ENCODE data around the gene MAJIN. TPM values are rescaled to one million over a fixed set of nuclear protein-coding genes. Genes with fewer than 3 reads are reported as not detected.

Gene MAJIN
- total and polyA plus RNA-seq, 9 of the 15 experiments (the other 6 are each of a cell fraction or from before 2014, with no cell fraction given): 0.17 to 0.83 (median 0.24) TPM; not detected in 2

DNA sequence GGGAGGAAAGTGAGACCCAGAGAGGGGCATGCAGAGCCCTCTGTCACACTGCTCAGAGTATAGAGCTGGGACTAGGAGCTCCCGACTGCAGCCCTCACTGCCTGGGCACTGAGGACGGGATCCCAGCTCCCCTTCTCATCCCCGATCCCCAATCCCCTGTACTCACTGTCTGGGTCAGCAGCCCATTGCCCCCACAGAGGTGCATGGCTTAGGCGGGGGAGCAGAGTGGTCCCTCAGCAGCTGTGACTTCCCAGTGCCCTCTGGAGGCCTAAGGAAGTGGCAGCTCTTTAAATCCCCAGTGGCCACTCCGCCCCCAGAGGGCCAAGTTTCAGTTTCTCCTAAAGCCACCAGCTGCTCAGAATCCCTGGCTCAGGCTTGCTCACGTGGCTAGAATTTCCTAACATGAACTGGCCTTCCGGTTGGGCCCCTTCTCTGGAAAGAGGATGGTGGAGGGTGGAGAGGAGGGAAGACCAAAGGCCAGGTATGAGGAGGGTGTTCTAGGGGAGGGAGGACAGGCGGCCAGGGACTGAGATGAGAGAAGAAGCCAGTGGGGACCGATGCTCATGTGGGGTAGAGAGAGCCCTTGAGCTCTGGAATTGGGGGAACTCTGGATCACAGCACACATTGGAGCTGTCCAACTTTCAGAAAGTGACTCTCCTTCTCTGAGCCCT is 24.9 kb upstream of the MAJIN start, which contains the start of gene BATF2 (continued):
- TF ChIP-seq, protein P1, sequence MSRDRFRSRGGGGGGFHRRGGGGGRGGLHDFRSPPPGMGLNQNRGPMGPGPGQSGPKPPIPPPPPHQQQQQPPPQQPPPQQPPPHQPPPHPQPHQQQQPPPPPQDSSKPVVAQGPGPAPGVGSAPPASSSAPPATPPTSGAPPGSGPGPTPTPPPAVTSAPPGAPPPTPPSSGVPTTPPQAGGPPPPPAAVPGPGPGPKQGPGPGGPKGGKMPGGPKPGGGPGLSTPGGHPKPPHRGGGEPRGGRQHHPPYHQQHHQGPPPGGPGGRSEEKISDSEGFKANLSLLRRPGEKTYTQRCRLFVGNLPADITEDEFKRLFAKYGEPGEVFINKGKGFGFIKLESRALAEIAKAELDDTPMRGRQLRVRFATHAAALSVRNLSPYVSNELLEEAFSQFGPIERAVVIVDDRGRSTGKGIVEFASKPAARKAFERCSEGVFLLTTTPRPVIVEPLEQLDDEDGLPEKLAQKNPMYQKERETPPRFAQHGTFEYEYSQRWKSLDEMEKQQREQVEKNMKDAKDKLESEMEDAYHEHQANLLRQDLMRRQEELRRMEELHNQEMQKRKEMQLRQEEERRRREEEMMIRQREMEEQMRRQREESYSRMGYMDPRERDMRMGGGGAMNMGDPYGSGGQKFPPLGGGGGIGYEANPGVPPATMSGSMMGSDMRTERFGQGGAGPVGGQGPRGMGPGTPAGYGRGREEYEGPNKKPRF (IDR thresholded peaks at IDR 0.05; ENCODE audit: low read depth, low read length): no peak
- TF ChIP-seq ZBTB26 (CRISPR knock-in tag; IDR thresholded peaks at IDR 0.05) (no peak), L3MBTL2 (IDR thresholded peaks at IDR 0.05) (peak; percentile 71), FOXP1 (CRISPR knock-in tag; IDR thresholded peaks at IDR 0.05) (0 out of 2 replicates have a peak, but pooled peaks have one; percentile 31), CBFB (CRISPR knock-in tag; IDR thresholded peaks at IDR 0.05) (no peak), PURB (CRISPR knock-in tag; IDR thresholded peaks at IDR 0.05; ENCODE audit: low read depth) (no peak), CREM (IDR thresholded peaks at IDR 0.05; ENCODE audit: low read depth) (0 out of 2 replicates have a peak, but pooled peaks have one; percentile 17), PPARD (CRISPR knock-in tag; IDR thresholded peaks at IDR 0.05) (no peak), PHF20 (IDR thresholded peaks at IDR 0.05; ENCODE audit: partially characterized antibody) (peak; percentile 37), ZNF785 (CRISPR knock-in tag; IDR thresholded peaks at IDR 0.05) (no peak), PHF21A (IDR thresholded peaks at IDR 0.05; ENCODE audit: borderline replicate concordance, low read depth) (peak; percentile 20; the same call in 1 of the 2 replicates), NFATC3 (IDR thresholded peaks at IDR 0.05) (no peak), ZBTB7A (IDR thresholded peaks at IDR 0.05; ENCODE audit: borderline replicate concordance, control insufficient read depth, low read depth, low read length) (peak; percentile 91)
- TF ChIP-seq, protein P2, sequence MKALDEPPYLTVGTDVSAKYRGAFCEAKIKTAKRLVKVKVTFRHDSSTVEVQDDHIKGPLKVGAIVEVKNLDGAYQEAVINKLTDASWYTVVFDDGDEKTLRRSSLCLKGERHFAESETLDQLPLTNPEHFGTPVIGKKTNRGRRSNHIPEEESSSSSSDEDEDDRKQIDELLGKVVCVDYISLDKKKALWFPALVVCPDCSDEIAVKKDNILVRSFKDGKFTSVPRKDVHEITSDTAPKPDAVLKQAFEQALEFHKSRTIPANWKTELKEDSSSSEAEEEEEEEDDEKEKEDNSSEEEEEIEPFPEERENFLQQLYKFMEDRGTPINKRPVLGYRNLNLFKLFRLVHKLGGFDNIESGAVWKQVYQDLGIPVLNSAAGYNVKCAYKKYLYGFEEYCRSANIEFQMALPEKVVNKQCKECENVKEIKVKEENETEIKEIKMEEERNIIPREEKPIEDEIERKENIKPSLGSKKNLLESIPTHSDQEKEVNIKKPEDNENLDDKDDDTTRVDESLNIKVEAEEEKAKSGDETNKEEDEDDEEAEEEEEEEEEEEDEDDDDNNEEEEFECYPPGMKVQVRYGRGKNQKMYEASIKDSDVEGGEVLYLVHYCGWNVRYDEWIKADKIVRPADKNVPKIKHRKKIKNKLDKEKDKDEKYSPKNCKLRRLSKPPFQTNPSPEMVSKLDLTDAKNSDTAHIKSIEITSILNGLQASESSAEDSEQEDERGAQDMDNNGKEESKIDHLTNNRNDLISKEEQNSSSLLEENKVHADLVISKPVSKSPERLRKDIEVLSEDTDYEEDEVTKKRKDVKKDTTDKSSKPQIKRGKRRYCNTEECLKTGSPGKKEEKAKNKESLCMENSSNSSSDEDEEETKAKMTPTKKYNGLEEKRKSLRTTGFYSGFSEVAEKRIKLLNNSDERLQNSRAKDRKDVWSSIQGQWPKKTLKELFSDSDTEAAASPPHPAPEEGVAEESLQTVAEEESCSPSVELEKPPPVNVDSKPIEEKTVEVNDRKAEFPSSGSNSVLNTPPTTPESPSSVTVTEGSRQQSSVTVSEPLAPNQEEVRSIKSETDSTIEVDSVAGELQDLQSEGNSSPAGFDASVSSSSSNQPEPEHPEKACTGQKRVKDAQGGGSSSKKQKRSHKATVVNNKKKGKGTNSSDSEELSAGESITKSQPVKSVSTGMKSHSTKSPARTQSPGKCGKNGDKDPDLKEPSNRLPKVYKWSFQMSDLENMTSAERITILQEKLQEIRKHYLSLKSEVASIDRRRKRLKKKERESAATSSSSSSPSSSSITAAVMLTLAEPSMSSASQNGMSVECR (CRISPR knock-in tag; IDR thresholded peaks at IDR 0.05): peak; percentile 95
- TF ChIP-seq, protein P3, sequence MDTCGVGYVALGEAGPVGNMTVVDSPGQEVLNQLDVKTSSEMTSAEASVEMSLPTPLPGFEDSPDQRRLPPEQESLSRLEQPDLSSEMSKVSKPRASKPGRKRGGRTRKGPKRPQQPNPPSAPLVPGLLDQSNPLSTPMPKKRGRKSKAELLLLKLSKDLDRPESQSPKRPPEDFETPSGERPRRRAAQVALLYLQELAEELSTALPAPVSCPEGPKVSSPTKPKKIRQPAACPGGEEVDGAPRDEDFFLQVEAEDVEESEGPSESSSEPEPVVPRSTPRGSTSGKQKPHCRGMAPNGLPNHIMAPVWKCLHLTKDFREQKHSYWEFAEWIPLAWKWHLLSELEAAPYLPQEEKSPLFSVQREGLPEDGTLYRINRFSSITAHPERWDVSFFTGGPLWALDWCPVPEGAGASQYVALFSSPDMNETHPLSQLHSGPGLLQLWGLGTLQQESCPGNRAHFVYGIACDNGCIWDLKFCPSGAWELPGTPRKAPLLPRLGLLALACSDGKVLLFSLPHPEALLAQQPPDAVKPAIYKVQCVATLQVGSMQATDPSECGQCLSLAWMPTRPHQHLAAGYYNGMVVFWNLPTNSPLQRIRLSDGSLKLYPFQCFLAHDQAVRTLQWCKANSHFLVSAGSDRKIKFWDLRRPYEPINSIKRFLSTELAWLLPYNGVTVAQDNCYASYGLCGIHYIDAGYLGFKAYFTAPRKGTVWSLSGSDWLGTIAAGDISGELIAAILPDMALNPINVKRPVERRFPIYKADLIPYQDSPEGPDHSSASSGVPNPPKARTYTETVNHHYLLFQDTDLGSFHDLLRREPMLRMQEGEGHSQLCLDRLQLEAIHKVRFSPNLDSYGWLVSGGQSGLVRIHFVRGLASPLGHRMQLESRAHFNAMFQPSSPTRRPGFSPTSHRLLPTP (IDR thresholded peaks at IDR 0.05; ENCODE audit: borderline replicate concordance, extremely low read depth, insufficient read length): no peak
- TF ChIP-seq, protein P4, sequence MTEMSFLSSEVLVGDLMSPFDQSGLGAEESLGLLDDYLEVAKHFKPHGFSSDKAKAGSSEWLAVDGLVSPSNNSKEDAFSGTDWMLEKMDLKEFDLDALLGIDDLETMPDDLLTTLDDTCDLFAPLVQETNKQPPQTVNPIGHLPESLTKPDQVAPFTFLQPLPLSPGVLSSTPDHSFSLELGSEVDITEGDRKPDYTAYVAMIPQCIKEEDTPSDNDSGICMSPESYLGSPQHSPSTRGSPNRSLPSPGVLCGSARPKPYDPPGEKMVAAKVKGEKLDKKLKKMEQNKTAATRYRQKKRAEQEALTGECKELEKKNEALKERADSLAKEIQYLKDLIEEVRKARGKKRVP (CRISPR knock-in tag; IDR thresholded peaks at IDR 0.05): no peak

All from K562 (cell line).